Retina (tissue), 1 donor: Measurements from ENCODE around the gene ATP4B.
A peak's percentile ranks its signal among the peaks of the same experiment; 100 is the strongest.

Experiments used
- DNase-seq: peaks from one replicate; pipeline ENCODE4 v3.0.0-alpha.2; 2016

The ATP4B gene

GRCh38 chr13:113605461-113605860 lies 52.5 kb downstream of the ATP4B start:
- no peak for DNase-seq

GRCh38 chr13:113604186-113604585 lies 53.8 kb downstream of the ATP4B start:
- no peak for DNase-seq

- no peak for DNase-seq
Measured at GRCh38 chr13:113603116-113603710, 54.8 kb downstream of the ATP4B start.

- peak; percentile 39 for DNase-seq
Measured at GRCh38 chr13:113602291-113602988, 55.6 kb downstream of the ATP4B start.

- DNase-seq, result no peak
Measured at GRCh38 chr13:113601166-113602070, 56.6 kb downstream of the ATP4B start.

GRCh38 chr13:113599391-113599790 lies 58.6 kb downstream of the ATP4B start:
- DNase-seq, result no peak
